ENCODE data around the gene RRBP1.
A peak's percentile ranks its signal among the peaks of the same experiment; 100 is the strongest.

RRBP1 gene

GRCh38 chr20:17679941-17680835 lies 1.9 kb downstream of the RRBP1 start:
- peak; percentile 41 for DNase-seq

- no peak for DNase-seq
These were observed 3.2 kb downstream of the RRBP1 start for GRCh38 chr20:17678886-17679285.

GRCh38 chr20:17678295-17678694 lies 3.7 kb downstream of the RRBP1 start:
- DNase-seq, result peak; percentile 84

GRCh38 chr20:17676942-17677341 lies 5.1 kb downstream of the RRBP1 start:
- no peak for DNase-seq

GRCh38 chr20:17676378-17676759 lies 5.7 kb downstream of the RRBP1 start:
- DNase-seq, result no peak

- DNase-seq, result no peak
These were observed 6.3 kb downstream of the RRBP1 start for GRCh38 chr20:17675519-17676377.

GRCh38 chr20:17674722-17675518 lies 7.1 kb downstream of the RRBP1 start:
- no peak for DNase-seq

GRCh38 chr20:17673084-17673483 lies 9.0 kb downstream of the RRBP1 start:
- no peak for DNase-seq

GRCh38 chr20:17671565-17671964 lies 10.5 kb downstream of the RRBP1 start:
- no peak for DNase-seq

- DNase-seq, result no peak
These were observed 11.0 kb downstream of the RRBP1 start for GRCh38 chr20:17671011-17671410.

- DNase-seq, result no peak
These were observed 12.6 kb downstream of the RRBP1 start for GRCh38 chr20:17669306-17669931.

- no peak for DNase-seq
These were observed 13.6 kb downstream of the RRBP1 start for GRCh38 chr20:17668432-17668831.

GRCh38 chr20:17667445-17667844 lies 14.6 kb downstream of the RRBP1 start:
- no peak for DNase-seq

GRCh38 chr20:17666481-17666880 lies 15.6 kb downstream of the RRBP1 start:
- DNase-seq, result no peak

GRCh38 chr20:17665756-17666155 lies 16.3 kb downstream of the RRBP1 start:
- DNase-seq, result no peak

GRCh38 chr20:17664025-17664633 lies 17.9 kb downstream of the RRBP1 start:
- peak; percentile 60 for DNase-seq

GRCh38 chr20:17663486-17663885 lies 18.6 kb downstream of the RRBP1 start:
- no peak for DNase-seq

- DNase-seq, result no peak
These were observed 19.0 kb downstream of the RRBP1 start for GRCh38 chr20:17663040-17663399.

GRCh38 chr20:17662333-17663039 lies 19.6 kb downstream of the RRBP1 start:
- peak; percentile 33 for DNase-seq

- no peak for DNase-seq
These were observed 20.8 kb downstream of the RRBP1 start for GRCh38 chr20:17661121-17661744.

- no peak for DNase-seq
These were observed 21.4 kb downstream of the RRBP1 start for GRCh38 chr20:17660667-17661066.
